HFF-Myc (cell line): ENCODE data around the gene SELENON.

Source experiments
- DNase-seq: peaks from one replicate; pipeline ENCODE4 v3.0.0-alpha.2; 2011; ENCODE audit warnings: low read depth; ENCODE audit errors: extremely low read depth
- H3K4me3 ChIP-seq: replicated peaks from 2 replicates; pipeline ENCODE4 v1.5.1; 2011; ENCODE audit warnings: low read depth, mild to moderate bottlenecking, control low read depth, low read length
- TF ChIP-seq, protein P1 (sequence below): IDR thresholded peaks from 2 replicates; pipeline ENCODE4 v1.5.1; 2012; ENCODE audit warnings: mild to moderate bottlenecking, low read depth, low read length, control low read depth; ENCODE audit errors: missing control alignments

Gene SELENON

DNA sequence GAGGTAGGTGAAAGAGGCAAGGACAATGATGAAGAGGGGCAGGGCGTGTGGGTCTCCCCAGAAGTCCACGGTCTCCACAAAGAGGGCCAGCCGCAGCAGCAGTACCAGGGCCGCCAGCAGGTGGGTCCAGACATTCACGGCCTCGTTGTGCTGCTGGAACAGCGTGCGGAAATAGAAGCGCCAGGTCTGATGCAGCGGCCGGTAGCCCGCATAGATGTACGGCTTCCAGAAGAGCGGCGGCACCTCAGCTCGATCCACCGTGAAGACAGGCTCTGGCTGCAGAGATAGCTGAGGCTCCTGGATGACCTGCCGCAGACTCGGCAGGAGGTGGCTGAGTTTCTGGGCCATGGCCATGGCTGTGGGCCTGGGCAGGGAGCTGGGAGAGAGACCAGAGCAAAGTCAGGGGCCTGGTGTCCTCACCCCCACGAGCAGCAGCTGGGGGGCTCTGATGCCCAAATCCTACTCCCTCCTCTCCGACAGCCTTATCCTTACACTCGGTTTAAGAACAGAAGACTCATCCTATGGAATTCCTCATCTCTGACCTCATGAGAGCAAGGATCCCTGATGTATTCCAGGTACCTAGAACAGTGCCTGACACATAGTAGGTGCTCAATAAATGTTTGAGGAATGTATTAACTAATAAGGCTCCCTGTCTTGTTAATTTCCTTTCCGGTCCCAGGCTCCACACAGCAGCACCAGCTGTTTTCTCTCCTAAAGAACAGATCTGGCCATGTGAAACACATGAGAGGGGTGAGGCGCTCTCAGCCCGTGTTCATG, 63.7 kb downstream of the SELENON start:
- H3K4me3 ChIP-seq: no peak overlapping the region
- DNase-seq: no peak
- TF ChIP-seq, protein P1, sequence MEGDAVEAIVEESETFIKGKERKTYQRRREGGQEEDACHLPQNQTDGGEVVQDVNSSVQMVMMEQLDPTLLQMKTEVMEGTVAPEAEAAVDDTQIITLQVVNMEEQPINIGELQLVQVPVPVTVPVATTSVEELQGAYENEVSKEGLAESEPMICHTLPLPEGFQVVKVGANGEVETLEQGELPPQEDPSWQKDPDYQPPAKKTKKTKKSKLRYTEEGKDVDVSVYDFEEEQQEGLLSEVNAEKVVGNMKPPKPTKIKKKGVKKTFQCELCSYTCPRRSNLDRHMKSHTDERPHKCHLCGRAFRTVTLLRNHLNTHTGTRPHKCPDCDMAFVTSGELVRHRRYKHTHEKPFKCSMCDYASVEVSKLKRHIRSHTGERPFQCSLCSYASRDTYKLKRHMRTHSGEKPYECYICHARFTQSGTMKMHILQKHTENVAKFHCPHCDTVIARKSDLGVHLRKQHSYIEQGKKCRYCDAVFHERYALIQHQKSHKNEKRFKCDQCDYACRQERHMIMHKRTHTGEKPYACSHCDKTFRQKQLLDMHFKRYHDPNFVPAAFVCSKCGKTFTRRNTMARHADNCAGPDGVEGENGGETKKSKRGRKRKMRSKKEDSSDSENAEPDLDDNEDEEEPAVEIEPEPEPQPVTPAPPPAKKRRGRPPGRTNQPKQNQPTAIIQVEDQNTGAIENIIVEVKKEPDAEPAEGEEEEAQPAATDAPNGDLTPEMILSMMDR: no peak

DNA sequence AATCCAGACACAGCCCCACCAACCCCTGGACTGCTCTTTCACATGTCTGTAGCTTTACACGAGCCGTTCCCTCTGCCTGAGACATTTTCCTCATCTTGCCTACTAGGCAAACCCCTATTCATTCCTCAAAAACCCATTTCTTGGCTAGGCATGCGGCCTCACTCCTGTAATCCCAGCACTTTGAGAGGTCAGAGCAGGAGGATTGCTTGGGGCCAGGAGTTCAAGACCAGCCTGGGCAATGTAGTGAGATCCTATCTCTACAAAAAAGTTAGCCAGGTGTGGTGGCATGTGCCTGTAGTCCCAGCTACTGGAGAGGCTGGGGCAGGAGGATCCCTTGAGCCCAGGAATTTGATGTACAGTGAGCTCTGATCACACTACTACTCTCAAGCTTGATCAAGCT, 64.4 kb downstream of the SELENON start:
- no peak for DNase-seq
- TF ChIP-seq, protein P1: no peak
- H3K4me3 ChIP-seq: no peak overlapping the region

DNA sequence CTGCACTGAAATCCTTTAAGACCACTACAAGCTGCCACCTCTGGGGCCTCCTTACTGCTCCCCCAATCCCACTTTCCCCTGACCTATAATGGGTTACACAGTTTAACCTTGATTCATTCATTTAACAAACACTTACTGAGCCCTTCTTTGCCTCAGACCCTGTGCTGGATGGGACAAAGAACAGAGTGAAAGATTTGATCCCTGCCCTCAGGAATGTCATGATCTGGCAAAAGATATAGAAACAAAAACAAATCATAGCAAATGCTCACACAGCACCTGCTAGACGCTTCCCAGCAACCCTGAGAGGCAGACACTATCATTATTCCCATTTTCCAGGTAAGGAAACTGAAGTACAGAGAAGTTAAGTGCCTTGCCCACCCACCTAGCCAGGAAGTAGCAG, 66.3 kb downstream of the SELENON start:
- no peak for DNase-seq
- TF ChIP-seq, protein P1: no peak
- no peak overlapping the region for H3K4me3 ChIP-seq

DNA sequence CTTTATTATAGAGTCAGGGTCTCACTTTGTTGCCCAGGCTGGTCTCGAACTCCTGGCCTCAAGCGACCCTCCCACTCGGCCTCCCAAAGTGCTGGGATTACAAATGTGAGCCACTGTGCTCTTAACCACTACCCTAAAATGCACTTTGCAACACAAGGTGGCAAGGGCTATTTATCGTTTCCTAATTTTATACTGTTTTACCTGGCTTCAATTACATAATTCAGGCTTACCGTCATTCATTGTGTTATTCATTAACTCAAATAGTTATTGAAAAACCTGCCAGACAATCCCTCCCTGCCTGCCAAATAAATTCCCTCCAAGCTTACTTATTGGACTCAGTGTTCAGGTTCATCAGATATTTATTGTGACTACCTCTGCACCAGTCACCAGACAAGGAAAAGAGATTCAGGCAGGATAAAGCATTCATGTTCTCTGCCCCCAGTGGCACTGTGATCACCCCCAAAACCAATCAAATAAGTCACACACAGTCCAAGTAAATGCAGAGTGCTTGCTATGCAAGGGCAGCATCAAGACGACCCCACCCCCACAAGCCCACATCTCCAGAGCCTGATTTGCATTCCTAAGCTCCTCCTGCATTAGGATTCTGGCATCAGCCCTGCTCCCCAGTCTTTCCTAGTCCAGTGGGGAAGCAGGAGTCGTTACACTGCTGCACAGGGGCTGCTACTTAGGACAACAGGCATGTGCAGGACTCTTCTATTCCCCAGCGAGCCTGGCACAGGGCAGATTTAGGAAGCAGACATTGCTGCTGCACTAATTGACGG, 67.4 kb downstream of the SELENON start:
- no peak overlapping the region for H3K4me3 ChIP-seq
- TF ChIP-seq, protein P1: no peak
- no peak for DNase-seq
